Mesendoderm (in vitro differentiated cells): ENCODE measurements around the gene SSH2.

Experiments used
- DNase-seq: peaks from one replicate; pipeline ENCODE4 v3.0.0; 2013
- H2AK5ac ChIP-seq: 2 replicates; pipeline ENCODE4 v1.6.1; 2013; ENCODE audit warnings: low read length, inconsistent platforms
- H2BK120ac ChIP-seq: 2 replicates; pipeline ENCODE4 v1.6.1; 2013; ENCODE audit warnings: low read depth, mild to moderate bottlenecking, low read length, moderate library complexity, mixed read lengths
- H2BK15ac ChIP-seq: replicated peaks from 2 replicates; pipeline ENCODE4 v1.6.1; 2013; ENCODE audit warnings: low read depth, mild to moderate bottlenecking, moderate library complexity
- H2BK5ac ChIP-seq: 2 replicates; pipeline ENCODE4 v1.6.1; 2013; ENCODE audit warnings: low read length, inconsistent platforms
- H3K18ac ChIP-seq: 2 replicates; pipeline ENCODE4 v1.6.1; 2013; ENCODE audit warnings: mild to moderate bottlenecking, low read length, mixed read lengths
- H3K23ac ChIP-seq: one replicate; pipeline ENCODE4 v1.6.1; 2013; ENCODE audit warnings: low read length
- H3K27ac ChIP-seq: 2 replicates; pipeline ENCODE4 v1.5.1; 2013; ENCODE audit warnings: low read depth, mild to moderate bottlenecking, inconsistent platforms, low read length, moderate library complexity
- H3K27me3 ChIP-seq: 2 replicates; pipeline ENCODE4 v1.6.1; 2013; ENCODE audit warnings: low read length, control low read depth, mild to moderate bottlenecking, inconsistent platforms; ENCODE audit not compliant: insufficient read depth, poor library complexity
- H3K36me3 ChIP-seq: 2 replicates; pipeline ENCODE4 v1.6.1; 2013; ENCODE audit warnings: low read length, inconsistent platforms; ENCODE audit not compliant: control insufficient read depth, insufficient read depth
- H3K4ac ChIP-seq: one replicate; pipeline ENCODE4 v1.6.1; 2013; ENCODE audit warnings: low read depth, mild to moderate bottlenecking, low read length, moderate library complexity
- H3K4me1 ChIP-seq: 2 replicates; pipeline ENCODE4 v1.6.1; 2013; ENCODE audit warnings: low read depth, low read length, inconsistent platforms; ENCODE audit not compliant: control insufficient read depth
- H3K4me2 ChIP-seq: 2 replicates; pipeline ENCODE4 v1.6.1; 2013; ENCODE audit warnings: low read length
- H3K4me3 ChIP-seq: 2 replicates; pipeline ENCODE4 v1.5.1; 2013; ENCODE audit warnings: mild to moderate bottlenecking, low read length
- H3K56ac ChIP-seq: one replicate; pipeline ENCODE4 v1.6.1; 2013; ENCODE audit warnings: low read length
- H3K79me1 ChIP-seq: 2 replicates; pipeline ENCODE4 v1.6.1; 2013; ENCODE audit warnings: low read length, inconsistent platforms
- H3K79me2 ChIP-seq: 2 replicates; pipeline ENCODE4 v1.6.1; 2013; ENCODE audit warnings: mild to moderate bottlenecking, low read length; ENCODE audit not compliant: control insufficient read depth, insufficient read depth
- H3K9ac ChIP-seq: 2 replicates; pipeline ENCODE4 v1.6.1; 2013; ENCODE audit warnings: low read length, inconsistent platforms
- H4K5ac ChIP-seq: one replicate; pipeline ENCODE4 v1.6.1; 2013; ENCODE audit warnings: low read length
- H4K8ac ChIP-seq: one replicate; pipeline ENCODE4 v1.6.1; 2013; ENCODE audit warnings: low read depth, mild to moderate bottlenecking, control low read depth, low read length, moderate library complexity
- WGBS: extraction: QIAGEN DNeasy Blood & Tissue Kit; methylation state at CpG from one replicate; pipeline ENCODE4 v1.1.7; 2013; ENCODE audit warnings: low lambda C conversion rate, missing lambda C conversion rate; ENCODE audit not compliant: insufficient coverage; ENCODE audit errors: extremely low coverage; 5-methylcytosine and 5-hydroxymethylcytosine counted together

The SSH2 gene

DNA sequence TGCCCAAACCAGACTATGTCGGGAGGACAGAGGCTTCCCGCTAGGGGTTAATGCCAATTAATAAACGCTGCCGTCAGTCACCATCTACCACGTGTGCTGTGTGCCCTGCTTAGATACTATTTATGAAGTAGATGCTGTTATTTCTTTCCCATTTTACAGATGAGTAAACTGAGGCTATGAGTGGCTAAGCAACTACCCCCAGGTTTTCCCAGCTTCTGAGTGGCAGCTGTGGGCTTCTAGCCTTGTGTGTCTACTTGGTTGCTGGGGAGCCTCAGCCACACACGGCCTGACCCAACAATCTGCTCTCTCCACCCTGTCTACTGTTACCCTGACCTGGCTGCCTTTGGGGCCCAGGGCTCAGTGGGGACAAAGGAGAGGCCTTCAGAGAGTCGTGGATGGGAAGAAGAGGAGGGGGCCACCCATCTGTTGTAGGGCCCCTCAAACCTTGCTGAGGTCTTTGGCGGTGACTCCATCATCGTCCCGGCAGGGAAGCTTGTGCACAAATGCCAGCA lies 347.7 kb downstream of the SSH2 start:
- Histone ChIP-seq H3K18ac (no peak overlapping the region), H4K5ac (no peak overlapping the region)

DNA sequence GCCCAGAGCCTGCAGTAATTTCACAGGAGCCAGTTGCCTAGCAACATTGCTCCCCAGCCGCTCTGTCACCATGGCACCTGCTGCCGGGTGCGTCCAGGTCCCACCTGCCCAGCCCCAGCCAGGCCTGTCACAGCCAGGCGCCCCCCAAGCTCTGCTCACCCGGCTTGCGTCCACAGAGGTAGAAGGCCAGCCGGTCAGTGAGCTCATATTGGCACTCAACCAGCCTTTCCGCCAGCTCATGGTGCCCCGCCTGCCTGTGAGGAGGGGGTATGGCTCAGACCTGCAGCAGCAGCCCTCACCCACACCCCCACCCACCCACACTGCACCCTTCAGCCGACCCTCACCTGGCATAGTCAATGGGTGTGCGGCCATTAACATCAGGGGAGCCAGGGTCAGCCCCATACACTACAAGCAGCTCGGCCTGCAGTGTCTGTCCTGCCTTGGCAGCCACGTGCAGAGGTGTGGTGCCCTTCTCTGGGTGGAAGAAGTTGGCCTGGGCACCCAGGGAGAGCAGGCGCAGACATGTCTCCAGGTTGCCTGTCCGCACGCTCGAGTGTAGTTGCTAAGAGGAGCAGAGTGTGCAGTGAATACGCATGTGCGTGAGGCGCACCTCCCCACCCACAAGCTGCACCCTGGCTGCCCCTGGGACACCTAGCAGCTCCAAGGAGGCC lies 348.3 kb downstream of the SSH2 start:
- Histone ChIP-seq H3K4me2 (no peak overlapping the region), H3K23ac (no peak overlapping the region), H4K5ac (no peak overlapping the region), H3K4me3 (no peak overlapping the region), H3K9ac (no peak overlapping the region), H3K36me3 (no peaks in the 10 kb centered on the region), H3K4ac (no peak overlapping the region), H3K27ac (no peak overlapping the region), H3K18ac (no peak overlapping the region), H2BK5ac (no peak overlapping the region), H2BK120ac (no peak overlapping the region), H2BK15ac (no peak overlapping the region), H3K79me2 (peaks cover 5% of the 10 kb centered on the region), H3K4me1 (peaks cover 10% of the 10 kb centered on the region), H2AK5ac (no peak overlapping the region), H3K27me3 (no peaks in the 10 kb centered on the region), H3K79me1 (peaks cover 12% of the 10 kb centered on the region), H3K56ac (no peak overlapping the region), H4K8ac (no peak overlapping the region)
- no peak for DNase-seq
- WGBS, result no CpG with 5 or more reads among the region's 20 CpGs

More for the DNA sequence above, 347.7 kb downstream of the SSH2 start:
- no peak overlapping the region for H3K9ac ChIP-seq
- H3K23ac ChIP-seq, result no peak overlapping the region
- no peak overlapping the region for H3K4me2 ChIP-seq
- peaks cover 15% of the 10 kb centered on the region for H3K79me1 ChIP-seq
- H3K4ac ChIP-seq, result no peak overlapping the region
- no CpG with 5 or more reads among the region's 10 CpGs for WGBS
- H3K4me1 ChIP-seq, result peaks cover 10% of the 10 kb centered on the region
- no peak overlapping the region for H4K8ac ChIP-seq
- DNase-seq, result no peak
- H2BK15ac ChIP-seq, result no peak overlapping the region
- no peak overlapping the region for H3K27ac ChIP-seq
- no peaks in the 10 kb centered on the region for H3K27me3 ChIP-seq
- H2BK120ac ChIP-seq, result no peak overlapping the region
- no peak overlapping the region for H3K56ac ChIP-seq
- H2BK5ac ChIP-seq, result no peak overlapping the region
- no peak overlapping the region for H2AK5ac ChIP-seq
- no peak overlapping the region for H3K4me3 ChIP-seq
- no peaks in the 10 kb centered on the region for H3K36me3 ChIP-seq
- peaks cover 10% of the 10 kb centered on the region for H3K79me2 ChIP-seq

DNA sequence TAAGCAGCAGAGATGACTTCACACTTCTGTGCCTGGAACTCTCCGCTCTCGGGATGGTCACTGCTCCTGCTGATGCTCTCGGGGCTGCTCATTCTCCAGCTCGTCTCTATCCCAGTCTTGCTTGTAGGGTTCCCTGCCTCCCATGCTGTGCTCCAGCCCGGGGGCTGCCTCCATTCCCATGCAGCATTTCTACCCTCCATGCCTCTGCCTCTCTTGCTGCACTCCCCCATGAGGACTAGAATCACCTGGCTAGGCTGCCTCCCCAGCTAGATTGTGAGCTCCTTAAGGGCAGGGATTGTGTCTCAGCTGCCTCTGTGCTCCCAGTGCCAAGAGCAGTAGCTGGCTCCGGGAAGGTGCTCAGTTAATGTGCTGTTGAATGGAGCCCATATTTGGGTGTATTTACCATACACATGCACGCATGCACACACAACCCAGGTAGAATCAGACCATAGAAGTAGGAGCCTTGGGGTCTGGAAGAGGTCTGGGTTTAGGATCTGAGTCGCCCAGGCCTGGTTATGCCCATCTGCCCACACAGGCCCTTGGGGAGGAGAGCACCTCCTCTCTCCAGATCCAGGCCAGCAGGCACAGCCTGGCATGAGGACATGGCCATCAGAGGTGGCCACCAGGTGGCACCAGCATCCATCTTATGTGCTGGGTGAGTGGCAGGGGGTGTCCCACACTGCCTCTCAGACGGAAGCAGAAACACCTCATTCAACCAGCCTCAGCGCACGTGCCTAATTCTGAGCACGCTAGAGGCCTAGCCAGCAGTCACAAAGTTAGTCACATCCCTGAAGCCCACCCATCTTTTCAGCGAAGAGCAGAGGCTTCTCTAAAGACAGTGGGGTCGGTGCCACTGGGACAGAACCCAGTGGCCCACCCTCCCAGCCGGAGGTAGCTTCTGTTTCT lies 349.9 kb downstream of the SSH2 start:
- H3K56ac ChIP-seq, result no peak overlapping the region
- H3K23ac ChIP-seq, result no peak overlapping the region
- peaks cover 7% of the 10 kb centered on the region for H3K4me1 ChIP-seq
- H4K8ac ChIP-seq, result no peak overlapping the region
- no peaks in the 10 kb centered on the region for H3K27me3 ChIP-seq
- no peak overlapping the region for H3K4me2 ChIP-seq
- peaks cover 3% of the 10 kb centered on the region for H3K36me3 ChIP-seq
- H3K4ac ChIP-seq, result no peak overlapping the region
- no CpG with 5 or more reads among the region's 15 CpGs for WGBS
- peak; percentile 88 for DNase-seq
- H2BK120ac ChIP-seq, result no peak overlapping the region
- no peak overlapping the region for H3K4me3 ChIP-seq
- H3K27ac ChIP-seq, result no peak overlapping the region
- no peak overlapping the region for H2BK15ac ChIP-seq
- peaks cover 5% of the 10 kb centered on the region for H3K79me1 ChIP-seq
- H3K9ac ChIP-seq, result no peak overlapping the region
- no peak overlapping the region for H2AK5ac ChIP-seq
- H4K5ac ChIP-seq, result no peak overlapping the region
- no peak overlapping the region for H3K18ac ChIP-seq
- no peaks in the 10 kb centered on the region for H3K79me2 ChIP-seq
- no peak overlapping the region for H2BK5ac ChIP-seq

DNA sequence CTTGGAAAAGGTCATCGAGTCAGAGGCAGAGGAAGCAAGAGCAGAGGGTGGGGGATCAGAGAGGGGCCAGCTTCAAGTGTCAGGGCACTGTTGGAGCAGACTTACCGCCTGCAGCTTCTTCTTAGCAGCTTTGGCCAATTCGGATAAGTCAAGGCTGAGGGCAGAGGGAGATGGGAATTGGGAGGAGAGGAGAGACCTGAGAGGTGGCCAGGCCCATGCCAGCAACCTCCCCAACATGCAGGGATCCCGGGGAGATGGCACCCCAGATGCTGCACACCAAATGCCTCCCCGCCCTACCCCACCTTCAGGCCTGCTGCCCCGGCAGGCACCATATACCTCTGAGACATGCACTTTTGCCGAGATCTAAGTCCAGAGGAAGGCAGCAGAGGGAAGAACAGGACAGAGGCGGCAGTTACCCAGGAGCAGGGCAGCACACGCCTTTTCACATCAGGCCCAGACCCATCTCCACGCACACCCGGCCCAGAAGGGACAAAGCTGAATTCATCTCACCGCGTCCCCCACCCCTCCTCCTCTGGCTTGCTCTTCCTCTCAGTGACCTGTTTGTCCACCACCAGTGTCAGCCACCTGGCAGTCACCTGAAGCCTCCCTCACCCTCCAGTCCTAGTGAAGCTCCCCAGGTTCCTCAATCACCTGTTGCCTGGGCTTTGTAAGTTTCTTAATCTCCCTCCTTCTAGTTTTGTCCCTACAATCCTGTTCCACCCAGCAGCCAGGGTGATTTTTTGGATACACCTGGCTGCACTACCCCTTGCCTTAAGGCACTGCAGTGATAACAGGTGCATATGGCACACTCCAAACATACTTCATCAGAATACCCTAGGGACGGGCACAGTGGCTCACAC lies 351.2 kb downstream of the SSH2 start:
- no peak overlapping the region for H4K5ac ChIP-seq
- no peak overlapping the region for H3K4me2 ChIP-seq
- no peak overlapping the region for H3K27ac ChIP-seq
- H3K4ac ChIP-seq, result no peak overlapping the region
- H3K9ac ChIP-seq, result no peak overlapping the region
- no peak overlapping the region for H4K8ac ChIP-seq
- H3K79me1 ChIP-seq, result peaks cover 1% of the 10 kb centered on the region
- H2BK120ac ChIP-seq, result no peak overlapping the region
- no peaks in the 10 kb centered on the region for H3K4me1 ChIP-seq
- H3K4me3 ChIP-seq, result no peak overlapping the region
- H3K56ac ChIP-seq, result no peak overlapping the region
- no peak overlapping the region for H2AK5ac ChIP-seq
- no peaks in the 10 kb centered on the region for H3K79me2 ChIP-seq
- no peak for DNase-seq
- H3K27me3 ChIP-seq, result no peaks in the 10 kb centered on the region
- H3K36me3 ChIP-seq, result peaks cover 7% of the 10 kb centered on the region
- H2BK15ac ChIP-seq, result no peak overlapping the region
- no peak overlapping the region for H2BK5ac ChIP-seq
- no CpG with 5 or more reads among the region's 14 CpGs for WGBS
- H3K23ac ChIP-seq, result no peak overlapping the region
- H3K18ac ChIP-seq, result no peak overlapping the region

DNA sequence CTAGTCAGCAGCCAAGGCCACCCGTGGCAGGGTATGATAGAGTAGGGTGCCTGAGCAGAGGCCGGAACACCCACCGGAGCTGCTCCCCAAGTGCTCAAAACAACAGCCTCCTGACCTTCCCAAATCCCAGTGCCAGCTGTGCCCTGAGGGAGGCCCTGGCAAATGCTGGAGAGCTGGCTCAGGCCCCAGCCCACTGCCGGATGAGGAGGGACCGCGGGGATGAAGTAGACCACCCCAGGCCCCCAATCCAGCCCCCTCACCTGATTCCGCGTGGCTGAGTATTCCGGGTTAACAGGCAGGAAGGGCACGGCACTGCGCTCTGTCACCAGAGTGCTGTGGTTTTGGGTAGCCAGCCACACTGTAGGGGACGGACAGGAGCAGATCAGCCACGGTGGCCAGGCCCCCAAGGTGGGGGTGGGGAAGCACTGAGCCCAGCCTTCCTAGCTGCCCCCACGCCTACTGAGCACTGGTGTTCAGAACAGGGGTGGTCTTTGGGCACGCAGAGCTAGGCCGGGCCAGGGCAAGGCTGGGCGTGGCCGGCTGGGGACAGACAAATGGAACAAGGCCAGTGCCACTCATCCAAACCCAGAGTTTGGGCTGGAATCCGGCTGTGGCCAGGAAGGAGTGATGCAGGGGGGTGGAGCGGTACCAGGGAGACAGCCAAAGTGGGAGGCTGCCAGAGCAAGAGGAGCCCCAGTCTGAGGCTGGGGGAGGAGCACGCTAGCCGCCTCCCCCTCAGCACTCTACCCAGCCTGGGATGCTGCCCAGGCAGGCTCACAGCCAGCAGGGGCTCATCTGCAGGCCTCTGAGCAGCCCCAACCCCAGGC lies 352.4 kb downstream of the SSH2 start:
- no peak overlapping the region for H2BK5ac ChIP-seq
- no peak overlapping the region for H4K5ac ChIP-seq
- H3K4me2 ChIP-seq, result no peak overlapping the region
- H2BK15ac ChIP-seq, result no peak overlapping the region
- no peaks in the 10 kb centered on the region for H3K4me1 ChIP-seq
- H3K4me3 ChIP-seq, result no peak overlapping the region
- peaks cover 7% of the 10 kb centered on the region for H3K36me3 ChIP-seq
- no peak overlapping the region for H3K27ac ChIP-seq
- H3K23ac ChIP-seq, result no peak overlapping the region
- no peaks in the 10 kb centered on the region for H3K79me1 ChIP-seq
- no peak overlapping the region for H2AK5ac ChIP-seq
- no peak overlapping the region for H4K8ac ChIP-seq
- WGBS, result no CpG with 5 or more reads among the region's 22 CpGs
- no peak overlapping the region for H3K18ac ChIP-seq
- H2BK120ac ChIP-seq, result no peak overlapping the region
- H3K9ac ChIP-seq, result no peak overlapping the region
- H3K27me3 ChIP-seq, result no peaks in the 10 kb centered on the region
- no peaks in the 10 kb centered on the region for H3K79me2 ChIP-seq
- DNase-seq, result no peak
- H3K4ac ChIP-seq, result no peak overlapping the region
- H3K56ac ChIP-seq, result no peak overlapping the region
